ENCODE data around the gene RNF38.
"Not testable (repeated sequence)": the region's sequence is repeated elsewhere in the genome, so short reads cannot be mapped to it uniquely, and the experiment has no call there.

RNF38 gene

DNA sequence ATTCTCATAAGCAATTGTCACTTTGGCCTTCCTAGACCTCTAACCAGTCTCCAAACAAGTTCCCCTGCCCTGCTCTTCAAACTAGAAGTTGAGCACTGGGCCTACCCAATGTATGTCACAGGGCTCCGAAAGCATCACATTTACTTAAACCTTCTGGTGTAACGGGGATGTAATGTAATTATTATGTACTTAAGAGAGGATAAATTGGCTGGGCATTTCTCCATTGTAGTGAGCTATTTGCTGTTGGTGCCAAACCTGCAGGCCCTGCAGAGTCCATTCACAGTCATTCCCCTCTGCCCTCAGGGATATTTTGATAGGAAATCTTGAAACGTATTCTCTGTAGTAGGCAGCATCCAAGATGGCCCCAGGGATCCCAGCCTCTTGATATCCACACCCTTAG lies 77.6 kb downstream of the RNF38 start:
- no peak for TF ChIP-seq ZNF133 (tag by site-specific recombination; IDR thresholded peaks at IDR 0.05)
- TF ChIP-seq ZNF274 (IDR thresholded peaks at IDR 0.05; ENCODE audit: low read length) = no peak
- TF ChIP-seq ZNF274 (tag by site-specific recombination; IDR thresholded peaks at IDR 0.05; ENCODE audit: borderline replicate concordance) = no peak
- TF ChIP-seq KLF16 (tag by site-specific recombination; IDR thresholded peaks at IDR 0.05) = no peak
- TF ChIP-seq ZNF184 (tag by site-specific recombination; IDR thresholded peaks at IDR 0.05) = no peak
- TF ChIP-seq ZNF610 (tag by site-specific recombination; IDR thresholded peaks at IDR 0.05; ENCODE audit: borderline replicate concordance) = no peak
- TF ChIP-seq ZNF248 (tag by site-specific recombination; IDR thresholded peaks at IDR 0.05) = no peak
- no peak for TF ChIP-seq ZBTB6 (tag by site-specific recombination; IDR thresholded peaks at IDR 0.05)
- TF ChIP-seq GLI4 (tag by site-specific recombination; IDR thresholded peaks at IDR 0.05) = no peak
- Histone ChIP-seq H3K4me3 (ENCODE audit: low read depth, low read length) (no peak overlapping the region), H3K36me3 (ENCODE audit: control insufficient read depth in 2 of 2, insufficient read depth in 1 of 2, low read length in 2 of 2) (no peaks in the 10 kb centered on the region), H3K4me1 (ENCODE audit: control insufficient read depth, insufficient read depth, low read length) (no peaks in the 10 kb centered on the region), H3K27ac (ENCODE audit: extremely low read depth, low read depth, low read length) (no peak overlapping the region), H3K9me3 (ENCODE audit: control insufficient read depth, insufficient read depth, low read depth, low read length) (no peaks in the 10 kb centered on the region)
- POLR2A ChIA-PET = interaction anchor here (0.6 kb wide), 1 partner anchor 9 kb away, joined by 6 read pairs; no protein-coding TSS in a partner anchor
- CTCF ChIA-PET = no interaction called here

DNA sequence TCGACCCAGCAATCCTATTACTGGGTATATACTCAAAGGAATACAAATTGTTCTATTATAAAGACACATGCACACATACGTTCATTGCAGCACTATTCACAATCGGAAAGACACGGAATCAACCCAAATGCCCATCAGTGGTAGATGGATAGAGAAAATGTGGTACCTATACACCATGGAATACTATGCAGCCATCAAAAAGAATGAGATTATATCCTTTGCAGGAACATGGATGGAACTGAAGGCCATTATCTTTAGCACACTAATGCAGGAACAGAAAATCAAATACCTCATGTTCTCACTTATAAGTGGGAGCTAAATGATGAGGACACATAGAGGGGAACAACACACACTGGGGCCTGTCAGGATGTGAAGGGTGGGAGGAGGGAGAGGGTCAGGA lies 78.2 kb downstream of the RNF38 start:
- H3K4me1 ChIP-seq (ENCODE audit: control insufficient read depth, insufficient read depth, low read length); CTCF ChIA-PET; H3K9me3 ChIP-seq (ENCODE audit: control insufficient read depth, insufficient read depth, low read depth, low read length); H3K36me3 ChIP-seq (ENCODE audit: control insufficient read depth in 2 of 2, insufficient read depth in 1 of 2, low read length in 2 of 2); H3K27ac ChIP-seq (ENCODE audit: extremely low read depth, low read depth, low read length); H3K4me3 ChIP-seq (ENCODE audit: low read depth, low read length): not testable (repeated sequence)
- POLR2A ChIA-PET = interaction anchor here (0.6 kb wide), 1 partner anchor 8 kb away, joined by 6 read pairs; no protein-coding TSS in a partner anchor
- peak; percentile 89 for TF ChIP-seq ZNF146 (tag by site-specific recombination; IDR thresholded peaks at IDR 0.05)
- TF ChIP-seq, protein P1, sequence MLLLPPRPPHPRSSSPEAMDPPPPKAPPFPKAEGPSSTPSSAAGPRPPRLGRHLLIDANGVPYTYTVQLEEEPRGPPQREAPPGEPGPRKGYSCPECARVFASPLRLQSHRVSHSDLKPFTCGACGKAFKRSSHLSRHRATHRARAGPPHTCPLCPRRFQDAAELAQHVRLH (tag by site-specific recombination; IDR thresholded peaks at IDR 0.05) = 0 out of 2 replicates have a peak, but pooled peaks have one; percentile 49

DNA sequence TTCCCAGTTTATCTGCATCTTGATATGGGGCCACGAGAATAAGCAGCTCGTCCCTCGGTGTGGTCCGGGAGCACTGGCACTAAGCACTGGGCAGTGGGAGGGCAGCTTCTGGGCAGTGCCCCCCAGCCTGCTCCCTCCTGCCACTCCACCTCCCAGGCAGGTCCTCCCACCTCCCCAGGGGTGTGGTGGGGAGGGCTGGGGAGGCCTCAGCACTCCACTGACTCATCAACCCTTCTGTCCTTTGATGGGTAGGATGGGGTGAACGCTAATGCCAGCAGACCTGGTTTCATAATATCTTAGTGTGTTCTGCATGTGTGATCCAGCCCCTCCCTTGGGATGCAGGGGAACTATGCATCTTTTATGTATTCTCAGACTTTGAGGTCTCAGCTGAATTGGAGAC lies 79.6 kb downstream of the RNF38 start:
- POLR2A ChIA-PET = no interaction called here

More for the DNA sequence above, 79.6 kb downstream of the RNF38 start:
- Histone ChIP-seq H3K9me3 (ENCODE audit: control insufficient read depth, insufficient read depth, low read depth, low read length) (no peaks in the 10 kb centered on the region), H3K27ac (ENCODE audit: extremely low read depth, low read depth, low read length) (no peak overlapping the region), H3K4me1 (ENCODE audit: control insufficient read depth, insufficient read depth, low read length) (peaks cover 5% of the 10 kb centered on the region; the same call in 1 of the 2 replicates), H3K36me3 (ENCODE audit: control insufficient read depth in 2 of 2, insufficient read depth in 1 of 2, low read length in 2 of 2) (no peaks in the 10 kb centered on the region), H3K4me3 (ENCODE audit: low read depth, low read length) (no peak overlapping the region)
- TF ChIP-seq PATZ1 (tag by site-specific recombination; IDR thresholded peaks at IDR 0.05) = no peak
- TF ChIP-seq GLIS1 (tag by site-specific recombination; IDR thresholded peaks at IDR 0.05) = peak; percentile 79
- no peak for TF ChIP-seq ZBTB11 (tag by site-specific recombination; conservative IDR thresholded peaks at IDR 0.05; ENCODE audit: low read depth)
- TF ChIP-seq ZNF121 (tag by site-specific recombination; IDR thresholded peaks at IDR 0.05) = no peak
- no peak for TF ChIP-seq ZNF792 (tag by site-specific recombination; IDR thresholded peaks at IDR 0.05)
- no peak for TF ChIP-seq ZBTB8A (tag by site-specific recombination; IDR thresholded peaks at IDR 0.05)
- no peak for TF ChIP-seq ZNF133 (tag by site-specific recombination; IDR thresholded peaks at IDR 0.05)
- CTCF ChIA-PET = interaction anchor here (1.7 to 4.5 kb wide), 2 partner anchors 10 to 72 kb away, joined by 10 to 42 read pairs; no protein-coding TSS in a partner anchor

Measured in HEK293 (cell line).